HG02759 (cell line): ENCODE results near the gene UBASH3A.
"Not testable (repeated sequence)": the region's sequence is repeated elsewhere in the genome, so short reads cannot be mapped to it uniquely, and the experiment has no call there.

Experiments used
- ATAC-seq: cut with Tn5 transposase; IDR thresholded peaks from one replicate; pipeline ENCODE4 v1.9.1; 2021; ENCODE audit warnings: mild to moderate bottlenecking, moderate library complexity; ENCODE audit not compliant: unreplicated experiment

The UBASH3A gene

DNA sequence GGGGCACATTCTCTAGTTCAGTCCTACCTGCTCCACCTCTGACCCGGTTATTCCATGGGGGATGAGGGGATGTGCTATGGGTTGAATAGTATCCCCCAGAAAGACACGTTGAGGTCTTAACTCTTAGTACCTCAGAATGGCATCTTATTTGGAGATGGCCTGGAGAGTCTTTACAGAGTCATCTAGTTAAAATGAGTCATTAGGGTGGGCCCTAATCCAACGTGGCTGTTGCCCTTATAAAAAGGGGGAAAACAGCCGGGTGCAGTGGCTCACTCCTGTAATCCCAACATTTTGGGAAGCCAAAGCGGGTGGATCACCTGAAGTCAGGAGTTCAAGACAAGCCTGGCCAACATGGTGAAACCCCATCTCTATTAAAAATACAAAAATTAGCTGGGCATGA, 13.5 kb upstream of the UBASH3A start:
- no peak for ATAC-seq

DNA sequence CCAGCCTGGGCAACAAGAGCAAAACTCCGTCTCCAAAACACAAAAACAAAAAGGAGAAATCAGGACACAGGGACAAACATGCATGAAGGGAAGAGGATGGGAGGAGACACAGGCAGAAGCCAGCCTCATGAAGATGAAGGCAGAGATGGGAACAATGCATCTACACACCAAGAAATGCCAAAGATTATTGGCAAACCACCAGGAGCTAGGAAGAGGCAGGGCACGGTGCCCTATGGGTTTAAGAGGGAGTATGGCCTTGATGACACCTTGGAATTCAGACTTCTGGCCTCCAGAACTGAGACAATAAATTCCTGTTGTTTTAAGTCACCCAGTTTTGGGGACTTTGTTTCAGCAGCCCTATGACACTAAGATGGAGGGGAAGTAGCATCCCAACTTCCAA, 13.0 kb upstream of the UBASH3A start:
- no peak for ATAC-seq

DNA sequence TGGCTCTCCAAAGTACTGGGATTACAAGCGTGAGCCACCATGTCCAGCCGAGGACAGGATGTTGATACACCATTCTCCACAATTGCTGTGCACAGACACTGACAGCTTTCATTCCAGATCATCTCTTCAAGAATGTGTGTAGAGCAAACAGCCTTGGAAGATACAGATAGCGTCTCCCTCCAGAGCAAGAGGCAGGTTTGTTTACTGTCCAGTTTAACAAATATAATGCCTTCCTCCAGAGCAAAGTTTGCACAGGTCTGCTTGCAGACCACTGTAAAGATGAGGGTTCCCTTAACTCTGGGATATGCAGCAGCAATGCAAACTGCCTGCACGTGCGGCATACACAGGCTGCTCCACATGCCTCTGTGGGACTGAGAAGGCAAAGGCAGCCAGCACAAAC, 12.4 kb upstream of the UBASH3A start:
- no peak for ATAC-seq

DNA sequence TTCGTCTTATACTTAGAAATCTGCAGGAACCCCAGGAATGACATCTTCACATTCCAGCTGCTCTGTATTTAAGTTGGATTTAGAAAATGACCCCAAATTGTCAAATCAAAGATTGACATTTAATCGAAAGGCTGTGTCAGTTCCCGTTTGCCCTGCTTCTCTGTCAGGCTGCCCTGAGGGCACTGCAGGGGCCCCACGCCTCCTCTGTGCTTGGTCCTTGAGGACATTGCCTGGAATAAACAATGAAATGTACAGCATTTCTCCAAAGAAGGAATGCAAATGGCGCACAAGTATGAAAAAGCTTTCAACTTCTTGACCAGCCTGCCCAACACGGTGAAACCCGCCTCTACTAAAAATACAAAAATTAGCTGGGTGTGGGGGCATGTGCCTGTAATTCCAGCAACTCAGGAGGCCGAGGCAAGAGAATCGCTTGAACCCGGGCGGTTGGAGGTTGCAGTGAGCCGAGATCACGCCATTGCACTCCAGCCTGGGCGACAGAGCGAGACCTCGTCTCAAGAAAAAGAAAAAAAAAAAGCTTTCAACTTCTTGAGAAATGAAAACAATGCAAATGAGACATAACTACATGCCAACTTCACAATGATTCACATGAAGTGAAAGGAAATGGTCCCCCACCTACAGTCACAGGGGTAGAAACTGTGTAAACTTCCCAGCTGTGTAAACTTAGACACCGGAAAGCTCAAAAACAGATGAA, 10.8 kb upstream of the UBASH3A start:
- ATAC-seq = peak; percentile 77

DNA sequence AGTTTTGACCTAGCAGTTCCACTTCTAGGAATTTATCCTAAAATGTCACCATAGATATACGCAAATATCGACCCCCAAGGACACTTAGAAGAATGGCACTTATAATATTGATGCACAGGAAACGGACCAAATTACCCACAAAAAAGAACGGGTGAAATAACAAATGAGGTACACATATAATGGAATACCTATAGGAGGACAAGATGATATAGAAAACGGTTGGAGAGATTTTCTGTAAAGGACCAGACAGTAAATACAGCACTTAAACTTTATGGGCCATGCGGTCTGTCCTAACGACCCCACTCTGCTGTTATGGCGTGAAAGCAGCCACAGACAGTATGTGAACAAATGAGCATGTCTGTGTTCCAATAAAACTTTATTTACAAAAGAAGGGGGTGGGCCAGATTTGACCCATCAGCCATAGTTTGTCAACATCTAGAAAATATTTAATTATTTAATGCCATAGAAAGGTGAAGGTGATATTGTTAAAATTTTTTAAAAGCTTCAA, 10.2 kb upstream of the UBASH3A start:
- no peak for ATAC-seq

DNA sequence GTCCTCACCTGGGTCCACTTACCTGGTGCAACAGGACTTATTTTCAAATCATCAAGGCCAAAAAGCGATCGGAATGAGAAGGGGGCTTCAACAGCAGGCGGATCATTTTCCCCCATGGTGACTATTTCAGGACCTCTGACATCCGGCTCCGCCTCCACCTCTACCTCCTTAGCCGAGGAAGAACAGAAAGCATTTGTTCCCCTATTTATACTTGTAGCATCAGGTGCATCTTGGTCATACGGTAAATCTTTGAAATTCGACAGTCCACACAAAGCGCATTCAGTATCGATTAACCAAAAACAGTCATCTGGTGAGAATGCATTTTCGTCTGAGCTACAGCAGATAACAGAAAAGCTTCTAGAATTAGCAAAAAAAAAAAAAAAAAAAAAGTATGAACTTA, 8.4 kb upstream of the UBASH3A start:
- ATAC-seq = no peak

DNA sequence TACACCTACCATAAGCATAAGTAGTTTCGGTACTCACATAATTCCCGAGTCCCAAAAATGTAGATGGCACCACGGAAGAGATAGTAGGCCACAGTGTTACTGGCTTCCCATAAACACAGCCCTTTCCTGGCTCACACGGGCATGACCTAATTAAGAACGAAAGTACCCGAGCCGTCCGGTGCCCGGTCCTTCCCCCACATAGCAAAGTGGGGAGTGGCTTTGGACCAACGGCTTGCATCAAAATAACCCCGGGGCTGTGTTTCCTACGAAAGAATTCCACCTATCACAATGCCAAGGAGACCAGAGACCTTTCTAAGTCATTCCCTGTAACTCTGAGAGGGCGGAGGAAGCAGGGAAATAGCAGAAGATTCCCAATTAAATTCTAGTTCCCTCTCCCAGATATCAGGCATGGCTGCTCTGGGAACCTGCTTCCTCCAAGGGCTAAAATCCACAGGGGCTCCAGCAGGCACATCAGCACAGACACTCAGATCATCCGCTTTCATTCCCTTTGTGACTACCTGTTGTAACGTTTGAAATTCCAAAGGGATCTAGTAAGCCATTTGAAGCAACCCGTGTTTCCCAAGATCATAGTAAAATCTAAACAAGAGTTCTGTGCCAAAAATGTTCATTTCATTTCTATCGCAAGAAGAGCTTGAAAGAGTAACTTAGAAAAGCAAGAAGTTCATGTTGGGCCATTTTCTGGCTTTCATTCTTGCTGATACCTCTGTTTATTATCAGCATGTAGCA, 7.6 kb upstream of the UBASH3A start, which contains the start of gene TMPRSS3:
Gene TMPRSS3 (minus strand): TSS at position 148 of the 747 bp plus-strand sequence. CDS start 635 bp downstream, outside the sequence.
- no peak for ATAC-seq

DNA sequence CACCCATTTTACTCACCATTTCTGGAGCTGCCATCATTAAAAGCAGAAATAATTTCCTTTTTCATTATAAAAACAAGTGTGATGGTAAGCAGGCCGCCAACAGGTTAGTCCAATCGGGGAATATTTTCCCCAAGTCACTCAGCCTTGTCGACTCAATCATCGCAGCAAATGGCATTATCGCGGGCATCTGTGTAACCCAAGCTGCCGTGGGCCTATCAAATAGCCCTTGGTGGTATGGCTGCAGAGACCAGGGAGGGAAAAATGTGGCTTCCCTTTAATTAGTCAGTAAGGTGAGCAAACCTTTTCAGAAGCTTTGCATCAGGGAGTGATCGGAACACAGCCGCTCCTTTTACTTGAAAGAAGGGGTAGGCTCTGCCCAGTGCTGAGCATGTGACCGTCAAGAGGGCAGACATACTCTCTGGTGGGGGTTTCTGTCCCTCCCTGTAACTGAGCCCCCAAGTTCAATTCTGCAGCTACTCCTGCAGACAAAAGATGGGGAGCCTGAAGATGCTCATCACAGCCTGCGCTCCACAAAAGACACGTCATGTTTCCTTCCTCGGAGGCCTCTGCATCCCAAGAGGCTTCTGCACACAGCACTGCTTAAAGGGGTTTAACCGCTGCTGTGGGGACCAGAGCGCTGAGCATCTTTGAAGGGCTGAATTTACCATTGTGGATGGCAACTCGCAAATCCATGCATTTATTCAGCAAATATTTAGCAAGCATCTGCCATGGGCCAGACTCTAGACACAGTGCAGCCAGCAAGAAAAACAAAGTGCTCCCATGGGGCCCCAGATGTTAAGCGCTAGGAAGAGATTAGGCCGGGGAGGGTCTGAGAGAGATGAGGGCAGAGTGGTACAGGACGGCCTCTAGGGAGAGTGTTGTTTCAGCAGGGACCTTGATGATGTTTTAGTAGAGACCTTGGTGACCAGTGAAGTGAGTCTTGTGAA, 6.6 kb upstream of the UBASH3A start:
- ATAC-seq = no peak

DNA sequence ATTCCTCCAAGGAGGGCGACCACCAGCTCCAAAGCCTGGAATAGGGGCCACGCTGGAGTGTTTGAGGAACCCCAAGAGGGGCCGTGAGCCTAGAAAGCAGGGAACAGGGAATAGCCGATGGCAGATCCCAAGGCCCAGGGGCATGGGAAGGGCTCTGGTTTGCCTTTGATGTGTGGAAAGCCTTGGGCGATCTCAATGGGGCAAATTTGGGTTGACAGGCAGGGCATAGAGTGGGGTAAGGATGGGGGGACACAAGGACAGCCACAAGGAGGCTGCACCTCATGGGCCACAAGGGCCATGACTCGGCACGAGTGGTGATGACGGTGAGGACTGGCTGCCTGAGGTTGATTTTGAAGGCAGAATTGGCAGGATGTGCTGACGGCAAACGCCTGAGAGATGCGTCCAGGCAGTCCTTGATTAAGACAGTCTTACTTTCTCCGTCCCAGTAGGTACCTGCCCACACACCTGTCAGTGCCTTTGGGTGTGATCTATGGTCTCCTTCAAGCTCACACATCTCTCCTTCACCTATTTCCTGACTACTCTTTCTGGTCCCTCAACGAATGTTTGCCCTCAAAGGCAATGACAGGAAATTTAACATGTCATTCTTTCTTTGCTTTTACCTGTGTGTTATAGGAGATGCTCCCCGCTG, 5.8 kb upstream of the UBASH3A start:
- no peak for ATAC-seq

DNA sequence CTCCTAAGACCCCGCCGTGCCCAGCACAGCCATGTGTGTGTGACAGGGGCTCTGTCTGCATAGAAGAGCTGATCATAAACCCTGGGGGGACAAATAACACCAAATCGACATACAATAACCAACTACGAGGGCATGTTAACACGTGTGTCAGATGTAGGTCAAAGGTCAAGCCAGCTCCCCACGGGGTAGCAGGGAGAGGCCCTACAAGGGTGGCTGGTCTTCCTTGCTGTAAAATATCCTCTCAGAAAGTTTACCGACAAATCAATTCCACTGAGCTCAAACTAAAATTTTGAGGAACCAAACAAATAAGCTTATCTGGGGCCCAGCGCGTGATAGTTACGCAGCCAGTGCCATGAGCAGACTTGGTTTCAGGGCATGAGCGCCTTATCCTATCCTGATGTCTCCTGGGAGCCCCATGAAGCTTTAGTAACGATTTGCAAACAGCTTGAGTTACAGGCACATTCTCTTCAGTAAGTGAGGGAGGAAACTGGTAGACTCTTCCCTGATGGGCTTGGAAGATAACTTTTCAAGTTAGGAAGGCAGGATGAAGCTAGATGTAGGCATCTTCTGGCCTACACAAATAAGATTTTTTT, 5.2 kb upstream of the UBASH3A start:
- ATAC-seq = no peak

DNA sequence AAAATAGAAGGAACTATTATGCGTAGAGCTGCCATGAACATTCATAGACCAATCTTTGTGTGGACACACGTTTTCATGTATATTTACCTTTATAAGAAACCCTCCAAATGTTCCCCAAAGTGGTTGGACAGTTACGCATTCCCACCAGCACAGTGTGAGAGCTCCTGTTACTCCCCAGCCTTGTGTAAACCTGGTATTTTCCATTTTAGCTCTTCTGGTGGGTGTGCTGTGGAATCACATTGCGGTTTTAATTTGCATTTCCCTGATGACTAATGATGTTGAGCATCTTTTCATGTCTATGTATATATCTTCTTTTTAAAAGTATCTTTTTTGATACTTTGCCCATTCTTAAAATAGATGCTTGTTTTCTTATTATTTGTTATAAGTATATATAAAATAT, 3.2 kb upstream of the UBASH3A start:
- ATAC-seq = no peak

DNA sequence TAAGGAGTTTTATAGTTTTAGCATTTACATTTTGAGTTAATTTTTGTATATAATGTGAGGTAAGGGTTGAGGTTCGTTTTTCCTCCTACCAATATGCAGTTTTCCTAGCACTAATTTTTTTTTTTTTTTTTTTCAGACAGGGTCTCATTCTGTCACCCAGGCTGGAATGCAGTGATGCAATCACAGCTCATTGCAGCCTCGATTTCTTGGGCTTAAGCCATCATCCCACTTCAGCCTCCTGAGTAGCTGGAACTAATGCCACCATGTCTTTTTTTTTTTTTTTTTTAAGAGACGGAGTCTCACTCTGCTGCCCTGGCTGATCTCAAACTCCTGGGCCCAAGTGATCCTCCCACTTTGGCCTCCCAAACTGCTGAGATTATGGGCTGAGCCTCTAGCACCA, 2.5 kb upstream of the UBASH3A start:
- no peak for ATAC-seq

DNA sequence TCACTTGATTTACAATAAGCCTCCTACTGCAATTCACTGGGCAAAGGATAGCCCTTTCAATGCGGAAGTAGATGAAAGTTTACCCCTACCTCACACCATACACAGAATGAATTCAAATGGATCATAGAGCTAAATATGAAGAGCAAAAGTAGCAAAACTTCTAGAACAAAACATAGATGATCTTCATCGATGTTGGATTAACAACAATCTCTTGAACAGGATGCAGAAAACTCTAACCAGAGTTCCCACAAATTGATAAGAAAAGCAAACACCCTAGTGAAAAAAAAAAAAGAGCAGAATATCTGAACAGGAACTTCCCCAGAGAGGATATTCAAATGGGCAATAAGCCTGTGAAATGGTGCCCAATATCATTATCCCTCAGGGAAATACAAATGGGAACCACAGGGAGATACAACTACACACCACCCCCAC, 1.9 kb upstream of the UBASH3A start:
- ATAC-seq = no peak

DNA sequence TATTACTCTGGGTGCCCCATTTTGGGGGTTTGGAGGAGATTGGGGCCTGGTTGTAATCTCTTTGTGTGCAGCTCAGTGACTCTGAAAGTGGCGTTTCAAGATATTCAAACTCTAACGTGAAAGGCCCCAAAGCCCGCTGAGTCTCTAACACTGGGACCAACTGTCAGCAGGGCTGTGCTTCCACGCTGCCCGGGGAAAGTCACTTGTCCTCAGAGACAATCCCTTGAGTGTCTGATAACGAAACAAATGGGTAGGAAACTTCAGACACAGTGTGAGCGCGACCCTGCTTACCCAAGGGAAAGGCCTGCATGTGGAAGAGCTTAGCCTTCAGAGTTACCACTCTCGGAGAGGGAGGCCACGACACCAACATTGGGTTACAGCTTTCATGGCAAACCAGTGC, 837 bp downstream of the UBASH3A start:
- ATAC-seq = no peak

DNA sequence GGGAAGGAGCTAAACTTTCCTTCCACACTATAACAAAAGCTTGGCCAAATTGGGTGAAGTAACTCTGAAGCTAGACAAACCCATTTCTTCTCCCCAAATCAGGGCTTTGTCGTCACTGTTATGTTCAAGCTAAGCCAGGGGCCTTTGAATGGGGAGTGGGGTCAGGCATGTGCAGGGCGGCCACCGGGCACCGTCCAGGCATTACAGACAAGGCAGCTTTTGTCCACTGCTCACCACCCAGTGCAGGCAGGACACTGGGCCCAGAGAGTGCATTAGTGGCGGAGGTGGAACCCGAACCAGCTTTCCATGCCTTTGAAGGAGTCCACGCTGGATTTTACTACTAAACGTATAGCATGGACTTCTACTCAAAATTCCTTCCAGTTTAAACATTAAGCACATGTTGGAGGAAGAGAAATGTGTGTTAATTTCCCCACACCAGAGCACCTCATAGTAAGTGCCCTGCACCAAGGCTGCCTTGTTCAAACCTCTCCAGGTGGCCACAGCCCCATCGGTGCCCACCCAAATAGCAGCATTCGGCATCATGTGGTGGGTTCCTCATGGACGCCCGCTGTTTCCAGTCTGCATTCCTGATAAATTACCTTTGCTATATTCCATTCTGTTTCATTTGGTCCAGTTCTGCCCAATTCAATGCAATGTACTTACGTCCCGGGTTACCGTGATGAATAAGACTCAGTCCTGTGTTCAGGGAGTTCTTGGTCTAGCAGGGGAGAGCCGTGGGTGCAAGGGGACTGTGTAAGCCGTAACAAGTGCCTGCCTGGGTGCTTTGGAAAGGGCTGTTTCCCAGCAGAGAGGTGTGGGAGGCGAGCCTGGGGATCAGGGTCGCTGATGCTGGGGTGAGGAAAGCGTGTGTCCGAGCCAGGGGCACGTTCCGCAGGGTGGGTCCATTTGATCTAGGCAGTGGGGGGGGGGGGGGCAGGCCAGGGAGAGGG, 1.6 kb downstream of the UBASH3A start:
- no peak for ATAC-seq

DNA sequence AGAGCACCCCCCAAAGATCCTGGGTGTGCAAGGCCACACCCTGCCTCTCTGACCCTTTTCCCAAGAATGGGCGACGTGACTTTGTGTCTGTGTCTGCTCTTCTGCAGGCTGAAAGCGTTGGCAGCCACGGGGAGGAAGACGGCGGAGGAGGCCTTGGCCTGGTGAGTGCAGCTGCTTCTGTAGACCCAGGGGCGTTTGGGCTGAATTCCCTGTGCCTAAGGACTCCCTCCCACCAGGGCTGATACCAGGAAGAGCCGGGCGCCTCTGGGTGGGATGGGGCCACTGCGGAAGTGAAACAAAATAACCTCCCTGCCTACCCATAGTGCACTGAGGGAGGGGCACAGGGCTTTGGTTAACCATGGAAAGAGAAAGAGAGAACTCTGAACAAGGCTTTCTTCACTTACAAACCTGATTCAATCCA, 2.5 kb downstream of the UBASH3A start:
- no peak for ATAC-seq

DNA sequence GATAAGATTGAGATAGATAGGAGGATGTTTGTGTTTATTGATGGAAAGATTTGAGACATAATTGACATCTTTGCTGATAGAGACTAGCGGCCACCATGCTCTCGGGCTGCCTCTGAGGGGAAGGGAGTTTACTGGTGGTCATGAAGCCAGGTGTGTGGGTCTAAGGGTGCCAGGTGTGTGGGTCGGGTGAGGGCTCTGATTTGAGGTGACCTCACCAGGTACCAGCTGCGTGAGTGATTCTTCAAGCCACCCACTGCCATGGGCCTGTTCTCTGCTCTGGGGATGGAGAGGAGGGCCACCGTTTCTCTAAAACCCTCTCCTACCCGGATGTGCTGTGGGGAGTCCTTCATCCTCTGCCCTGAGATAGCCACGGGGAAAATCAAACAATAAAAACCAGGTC, 3.2 kb downstream of the UBASH3A start:
- no peak for ATAC-seq

DNA sequence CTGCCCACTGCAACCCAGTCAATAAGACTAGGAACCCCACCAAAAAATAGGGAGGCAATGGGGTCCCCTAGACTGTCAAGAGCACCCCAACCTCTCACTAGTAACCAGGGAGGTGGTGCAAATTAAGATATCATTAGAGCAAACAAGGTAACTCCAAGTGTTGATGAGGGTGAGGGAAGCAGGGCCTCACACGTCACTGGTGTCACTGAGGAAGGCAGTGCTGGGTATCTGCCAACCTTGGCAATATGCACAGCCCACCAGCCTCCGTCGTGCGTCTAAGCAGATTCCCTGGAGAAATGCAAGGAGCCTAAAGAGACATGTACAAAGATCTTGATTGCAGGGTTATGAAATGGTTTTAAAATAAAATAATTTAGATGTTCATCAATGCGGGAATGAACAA, 3.8 kb downstream of the UBASH3A start:
- no peak for ATAC-seq

DNA sequence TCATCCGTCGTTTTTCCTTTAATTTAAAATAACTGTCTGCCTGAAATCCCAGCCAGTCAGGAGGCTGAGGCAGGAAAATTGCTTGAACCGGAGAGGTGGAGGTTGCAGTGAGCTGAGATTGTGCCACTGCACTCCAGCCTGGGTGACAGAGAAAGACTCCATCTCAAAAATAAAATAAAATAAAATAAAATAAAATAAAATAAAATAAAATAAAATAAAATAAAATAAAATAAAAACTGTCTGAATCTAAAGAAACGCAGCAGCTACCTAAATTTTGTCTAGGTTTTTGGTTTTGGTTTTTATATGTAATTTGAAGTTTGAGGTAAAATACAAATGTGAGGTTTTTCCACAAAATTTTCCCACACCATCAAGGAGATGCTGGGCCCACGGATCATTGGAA, 5.0 kb downstream of the UBASH3A start:
- not testable (repeated sequence) for ATAC-seq
